HL-60/S4 treated with retinoic acid at 250 ng/mL for 4 days and 3 days (cell line): ENCODE data around the gene SH2D7.

ENCODE experiments used
- in situ Hi-C: fragments of 300-500 bp; cut with MboI; formaldehyde crosslinking; loops from 2 replicates; pipeline ENCODE4 v1.7.0; 2022; ENCODE audit warnings: low sequenced_read_pairs

SH2D7 gene

DNA sequence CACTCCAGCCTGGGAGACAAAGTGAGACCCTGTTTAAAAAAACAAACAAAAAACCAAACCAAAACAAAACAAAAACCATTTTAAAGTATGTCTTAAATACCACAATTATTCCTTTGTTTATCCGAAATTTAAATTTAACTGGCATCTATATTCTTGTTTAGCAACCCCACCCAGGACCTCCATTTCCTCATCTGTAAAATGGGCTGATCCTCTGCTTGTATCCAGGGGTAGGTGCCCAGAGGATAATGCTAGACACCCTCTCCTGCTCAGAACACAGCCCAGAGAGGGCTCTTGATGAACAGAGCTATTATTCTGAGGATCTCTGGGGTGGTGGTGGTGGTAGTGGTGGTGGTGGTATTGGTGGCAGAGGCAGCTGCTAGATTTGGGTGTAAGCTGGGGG, 9.8 kb downstream of the SH2D7 start:
- in situ Hi-C loops, result no loop called here

DNA sequence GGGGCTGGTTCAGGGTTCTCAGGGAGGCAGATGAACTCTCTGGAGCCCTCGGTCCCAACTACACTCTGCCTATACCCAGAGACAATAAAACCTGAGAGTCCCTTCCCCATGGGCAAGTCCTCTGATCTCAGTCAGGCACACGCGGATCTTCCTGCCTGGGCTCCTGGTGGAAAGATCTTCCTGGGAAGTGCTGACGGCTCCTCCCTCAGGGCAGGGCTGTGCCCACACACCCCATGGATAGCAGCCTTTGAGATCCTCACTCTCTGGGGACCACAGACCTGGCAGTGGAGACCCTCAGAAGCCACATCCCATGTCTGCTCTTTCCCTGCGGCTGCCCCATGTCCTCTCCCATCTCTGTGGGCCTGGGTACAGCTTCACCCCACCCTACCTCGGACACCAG, 10.4 kb downstream of the SH2D7 start:
- in situ Hi-C loops, result no loop called here

DNA sequence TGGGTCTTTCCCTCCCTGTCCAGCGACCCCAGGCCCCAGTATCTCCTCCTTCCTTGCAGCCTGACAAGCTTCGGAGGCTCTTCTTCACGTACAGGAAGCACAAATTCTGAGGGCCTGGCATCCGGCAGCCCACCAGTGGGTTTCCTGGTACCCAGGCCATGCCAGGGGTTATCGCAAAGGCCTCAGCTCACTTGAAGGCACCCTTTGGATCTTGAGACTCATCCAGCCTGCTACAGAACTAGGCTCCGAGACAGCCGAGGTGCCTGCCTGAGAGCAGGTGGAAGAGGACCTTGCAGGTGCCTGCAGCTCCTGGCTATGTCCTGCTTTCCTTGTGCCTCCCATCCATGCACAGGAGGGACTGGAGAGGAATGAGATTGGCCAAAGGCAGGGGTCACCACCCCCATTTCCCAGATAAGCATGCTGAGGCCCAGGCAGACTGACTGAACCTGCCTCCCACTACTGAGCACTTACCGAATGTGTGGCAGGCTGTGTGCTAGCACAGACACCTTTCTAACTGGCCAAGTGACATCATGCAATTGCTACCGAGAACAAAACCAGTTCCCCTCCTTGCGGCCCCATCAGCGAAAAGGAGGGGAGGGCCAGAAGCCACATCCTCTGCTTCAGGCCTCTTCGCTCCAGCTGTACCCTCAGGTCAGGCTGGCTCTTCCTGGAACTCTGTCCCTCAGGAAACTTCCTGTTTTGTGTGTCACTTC, 11.2 kb downstream of the SH2D7 start:
- in situ Hi-C loops, result no loop called here

DNA sequence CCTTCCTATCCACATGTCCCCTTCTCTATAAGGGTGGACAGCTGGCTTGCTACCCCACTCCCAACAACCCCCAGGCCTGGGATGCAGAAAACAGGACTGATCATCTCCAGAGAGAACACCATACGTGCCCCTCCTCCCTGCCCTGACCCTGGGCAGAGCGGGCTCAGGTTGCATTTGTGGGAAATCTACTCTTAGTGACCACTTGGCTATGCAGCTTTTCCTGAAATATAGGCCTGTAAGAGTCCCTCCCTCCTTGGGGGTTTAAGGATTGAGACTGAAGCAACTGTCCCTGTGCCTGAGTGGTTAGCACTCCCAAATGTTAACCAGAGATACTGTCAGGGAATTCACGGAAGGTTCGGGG, 11.7 kb downstream of the SH2D7 start:
- in situ Hi-C loops, result no loop called here

DNA sequence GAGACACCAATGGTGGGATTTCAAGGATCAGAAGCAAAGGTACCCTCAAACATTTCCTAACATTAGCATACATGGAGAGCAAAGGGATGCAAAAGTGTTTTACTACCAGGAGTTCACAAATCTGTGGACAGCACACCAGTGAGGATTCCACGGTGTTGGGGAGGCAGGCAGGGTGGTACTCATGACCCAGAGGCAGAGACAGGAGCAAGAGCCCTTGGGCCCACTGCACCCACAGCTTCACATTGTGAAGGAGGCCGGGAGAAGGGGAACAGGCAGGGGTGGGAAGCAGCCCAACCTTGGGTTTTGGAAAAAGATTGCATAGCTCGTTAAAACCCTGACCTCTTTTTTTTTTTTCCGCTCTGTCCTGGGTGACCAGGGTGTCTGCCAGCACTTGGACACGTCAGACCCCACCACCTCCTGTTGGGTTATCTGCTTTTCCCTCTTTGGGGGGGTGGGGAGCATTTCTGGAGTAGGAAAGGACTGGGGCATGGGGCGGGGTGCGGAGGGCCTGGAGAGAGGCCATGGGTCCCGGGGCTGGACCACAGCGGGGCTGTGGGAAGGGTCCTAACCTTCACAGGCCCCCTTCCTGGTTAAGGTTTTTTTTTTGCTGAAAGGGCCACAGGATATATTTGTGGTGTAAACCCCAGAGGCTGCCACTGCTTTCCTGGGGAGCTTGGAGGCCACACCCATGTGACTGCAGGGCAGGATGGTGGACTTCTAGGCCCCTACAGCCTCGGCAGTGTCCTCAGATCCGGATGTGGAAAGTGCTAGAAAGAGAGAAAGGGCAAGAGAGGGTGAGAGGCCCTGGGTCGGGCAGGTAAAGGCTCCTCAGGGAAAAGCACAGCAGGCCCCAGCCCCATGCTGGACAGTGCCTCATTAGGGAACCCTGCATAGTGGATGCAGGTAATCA, 12.5 kb downstream of the SH2D7 start:
- in situ Hi-C loops, result no loop called here

DNA sequence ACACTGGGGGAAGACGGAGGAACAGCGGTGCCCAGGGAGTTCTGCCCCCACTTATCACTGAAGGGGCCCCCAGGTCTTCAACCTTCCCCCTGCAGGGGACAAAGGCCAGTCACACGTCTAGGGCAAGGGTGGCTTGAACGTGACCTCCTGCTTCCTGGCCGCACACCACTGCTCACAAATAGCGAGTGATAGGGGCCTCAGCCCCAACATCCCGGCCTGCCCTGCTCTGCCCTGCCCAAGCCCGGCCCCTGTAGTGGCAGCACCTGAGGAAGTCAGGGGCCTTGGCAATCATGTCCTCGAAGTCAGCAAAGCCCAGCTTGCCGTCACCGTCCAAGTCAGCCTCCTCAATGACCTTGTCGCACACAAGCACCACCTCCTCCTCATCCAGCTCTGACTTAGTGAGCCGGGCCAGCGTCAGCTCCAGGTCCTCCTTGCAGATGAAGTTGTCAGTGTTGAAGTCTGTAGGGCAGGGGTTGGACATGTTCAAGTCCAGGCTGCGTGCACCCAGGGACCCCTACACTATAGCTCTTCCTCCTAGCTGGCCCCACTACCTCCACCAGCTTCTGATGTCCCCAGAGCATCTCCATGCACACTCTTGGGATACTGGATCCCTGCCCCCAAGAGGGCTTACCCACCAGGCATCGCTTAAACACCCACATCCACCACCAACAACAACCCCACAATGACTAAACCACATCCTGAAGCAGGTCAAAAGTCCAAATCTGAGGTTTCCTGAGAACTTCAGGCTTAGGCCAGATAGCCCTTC, 13.3 kb downstream of the SH2D7 start:
- in situ Hi-C loops, result no loop called here

DNA sequence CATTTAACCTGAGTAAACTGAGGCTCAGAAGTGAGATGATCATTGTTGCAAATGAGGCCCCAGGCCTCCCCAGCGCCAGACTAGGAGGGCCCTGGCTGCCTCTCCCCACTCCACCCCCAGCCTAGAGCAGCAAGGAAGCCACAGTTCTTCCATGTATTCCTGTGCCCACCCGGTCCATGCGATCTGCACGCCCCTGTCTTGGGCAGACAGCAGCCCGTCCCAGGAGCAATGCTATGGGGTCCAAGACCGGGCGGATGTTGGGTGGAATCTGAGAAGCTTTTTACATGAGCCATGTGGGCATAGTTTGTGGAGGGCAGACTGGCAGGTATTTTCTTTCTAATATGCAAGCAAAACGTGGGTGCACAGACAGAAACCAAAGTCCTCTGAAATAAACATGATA, 15.1 kb downstream of the SH2D7 start:
- in situ Hi-C loops, result no loop called here

DNA sequence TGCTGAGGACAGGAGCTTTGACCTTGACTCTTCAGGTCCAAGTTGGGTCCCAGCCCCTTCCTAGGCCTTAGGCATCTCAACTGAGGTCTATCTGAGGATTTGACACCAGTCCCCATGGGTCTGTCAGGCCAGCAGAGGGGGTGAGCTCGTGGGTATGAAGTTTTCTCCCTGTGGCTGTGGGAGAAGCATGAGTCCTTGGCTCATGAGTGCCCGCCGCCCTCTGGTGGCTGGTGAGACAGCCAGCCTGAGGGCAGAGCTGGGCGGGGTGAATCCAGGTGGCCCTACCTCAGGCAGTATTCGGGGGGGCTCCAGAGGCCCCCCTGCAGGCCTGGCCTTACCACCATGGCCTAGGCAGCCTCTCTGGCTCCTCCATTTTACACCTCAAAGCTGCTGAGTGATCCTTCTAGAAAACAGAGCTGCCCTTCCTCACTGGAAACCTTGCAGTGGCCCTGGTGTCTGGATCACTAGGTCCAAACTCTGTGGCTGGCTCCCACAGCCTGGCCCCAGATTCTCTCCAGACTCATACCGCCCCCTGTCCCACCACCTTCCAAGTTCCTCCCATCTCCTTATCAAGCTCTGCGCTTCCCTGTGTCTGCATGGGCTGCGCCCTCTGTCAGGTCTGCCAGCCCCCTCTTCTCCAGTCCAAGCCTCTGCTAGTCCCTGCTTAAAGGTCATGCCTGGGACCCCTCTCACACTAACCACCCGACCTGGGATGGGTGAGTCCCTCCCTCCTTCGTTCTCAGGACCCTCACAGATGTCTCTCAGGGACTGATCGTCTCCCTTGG, 16.1 kb downstream of the SH2D7 start:
- in situ Hi-C loops, result no loop called here

DNA sequence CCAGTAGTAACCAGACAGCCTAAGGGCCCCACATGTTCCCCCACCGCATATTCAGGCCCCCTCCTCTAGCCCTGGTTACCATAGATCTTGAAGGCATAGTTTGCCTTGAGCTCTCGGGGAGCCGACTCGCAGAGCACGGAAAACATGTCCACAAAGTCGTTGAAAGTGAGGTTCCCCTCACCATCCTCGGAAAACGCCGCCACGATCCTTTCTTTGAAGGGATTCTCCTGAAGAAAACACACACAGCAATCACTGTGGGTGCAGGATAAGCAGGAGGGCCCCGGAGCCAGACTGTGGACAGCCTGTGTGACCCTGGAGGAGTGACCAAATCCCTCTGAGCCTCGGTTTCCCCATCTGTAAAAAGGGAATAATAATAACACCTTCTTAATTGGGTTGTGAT, 16.8 kb downstream of the SH2D7 start:
- in situ Hi-C loops, result no loop called here

DNA sequence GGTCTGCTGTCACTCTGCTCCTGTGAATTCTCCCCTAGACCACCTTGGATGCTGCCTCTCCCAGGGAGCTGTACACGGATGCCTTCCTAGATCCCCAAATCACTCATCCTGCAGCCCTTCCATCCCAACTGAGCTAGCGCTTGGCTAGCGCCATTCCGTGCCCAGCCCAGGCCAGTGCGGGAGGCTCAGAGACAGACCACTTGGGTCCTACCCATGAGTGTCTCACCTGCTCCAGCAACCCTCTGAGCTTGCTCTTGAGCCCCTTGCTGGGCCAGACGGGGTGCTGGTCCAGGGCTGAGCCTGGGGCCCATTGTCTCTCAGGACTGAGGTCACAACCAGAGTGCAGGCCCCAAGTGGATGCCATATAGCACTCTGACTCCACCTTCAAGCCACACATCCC, 17.7 kb downstream of the SH2D7 start:
- in situ Hi-C loops, result loop anchor here (5.0 kb wide), 1 partner anchor 132 kb away; no protein-coding TSS in a partner anchor

DNA sequence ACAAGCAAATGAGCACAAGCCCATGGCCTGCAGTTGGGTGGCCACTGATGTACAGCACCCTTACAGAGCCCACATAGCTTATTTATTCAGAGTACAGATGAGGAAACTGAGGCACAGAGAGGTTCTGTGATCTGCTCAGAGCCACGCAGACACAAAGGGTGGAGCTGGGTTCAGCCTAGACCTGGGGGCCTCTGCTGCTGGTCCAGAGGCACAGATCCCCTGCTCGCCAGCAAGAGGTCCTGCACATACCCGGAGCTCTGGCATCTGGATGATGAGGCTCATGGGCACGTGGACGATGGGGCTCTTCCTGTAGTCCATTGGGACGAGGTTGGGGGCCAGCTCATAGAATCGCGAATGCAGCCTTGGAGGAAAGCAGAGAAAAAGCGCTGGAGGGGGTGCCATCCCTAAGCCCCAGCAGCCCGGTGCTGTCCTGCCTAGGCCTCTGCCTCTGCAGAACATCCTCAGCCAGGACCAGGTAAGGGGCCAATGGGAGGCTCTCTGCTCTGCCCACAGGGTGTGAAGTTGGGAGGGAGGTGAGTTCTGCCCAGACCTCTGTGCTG, 18.6 kb downstream of the SH2D7 start:
- in situ Hi-C loops, result loop anchor here (5.0 kb wide), 1 partner anchor 131 kb away; no protein-coding TSS in a partner anchor

DNA sequence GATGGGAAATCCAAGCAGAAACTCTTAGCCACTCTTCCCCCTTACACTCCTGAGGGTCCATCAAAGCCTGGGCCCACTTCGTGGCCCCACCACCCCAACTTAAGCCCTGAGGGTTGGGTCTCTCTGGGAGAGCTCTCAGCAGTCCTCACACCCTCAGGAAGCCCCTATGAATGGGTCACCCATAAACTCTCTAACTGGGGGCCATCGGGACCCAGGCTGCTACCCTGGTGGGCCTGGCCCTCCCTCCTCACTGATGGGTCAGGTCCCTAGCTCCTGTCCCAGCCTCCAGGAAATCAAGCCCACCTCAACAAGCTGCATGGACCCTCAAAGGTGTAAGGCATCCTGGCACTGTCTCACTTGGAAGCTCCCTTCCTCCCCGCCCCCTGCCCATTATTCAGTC, 19.4 kb downstream of the SH2D7 start:
- in situ Hi-C loops, result loop anchor here (5.0 kb wide), 1 partner anchor 131 kb away; no protein-coding TSS in a partner anchor

DNA sequence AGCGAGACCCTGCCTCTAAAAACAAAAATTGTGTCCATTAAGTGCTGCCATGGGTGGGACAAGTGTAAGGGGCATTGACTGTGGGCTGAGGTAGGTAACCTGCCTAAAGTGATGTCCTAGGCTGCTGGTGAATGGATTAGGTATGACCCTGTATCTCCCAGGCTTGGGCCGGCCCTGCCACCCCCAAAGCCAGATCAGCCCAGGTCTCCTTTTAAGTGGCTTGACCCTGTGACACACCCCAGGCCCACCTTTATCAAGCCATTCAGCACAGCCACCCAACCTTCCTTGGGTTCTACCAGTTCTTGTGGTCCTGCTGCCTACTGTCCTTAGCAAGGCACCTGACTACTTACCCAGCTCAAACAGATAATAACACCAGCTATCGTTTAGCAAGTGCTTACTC, 20.2 kb downstream of the SH2D7 start:
- in situ Hi-C loops, result loop anchor here (5.0 kb wide), 1 partner anchor 130 kb away; no protein-coding TSS in a partner anchor

DNA sequence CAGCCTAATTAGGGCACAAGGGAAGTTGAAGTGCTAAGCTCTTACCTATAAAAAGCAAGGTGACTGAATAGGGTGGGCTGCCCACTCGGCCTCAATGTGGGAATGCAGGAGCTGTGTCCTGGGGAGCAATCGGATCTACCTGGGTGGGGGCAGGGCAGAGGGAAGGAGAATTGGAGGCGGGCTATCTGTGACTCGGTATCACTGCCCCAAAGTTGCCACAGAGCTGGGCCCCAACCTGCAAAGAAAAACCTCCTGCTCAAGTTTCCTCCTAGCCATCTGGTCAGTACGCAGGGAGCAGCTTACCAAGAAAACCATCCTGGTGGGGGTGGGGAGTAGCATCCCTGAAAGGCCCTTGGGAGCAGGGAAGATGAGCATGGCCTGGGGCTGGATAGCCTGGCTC, 28.2 kb downstream of the SH2D7 start:
- in situ Hi-C loops, result no loop called here

DNA sequence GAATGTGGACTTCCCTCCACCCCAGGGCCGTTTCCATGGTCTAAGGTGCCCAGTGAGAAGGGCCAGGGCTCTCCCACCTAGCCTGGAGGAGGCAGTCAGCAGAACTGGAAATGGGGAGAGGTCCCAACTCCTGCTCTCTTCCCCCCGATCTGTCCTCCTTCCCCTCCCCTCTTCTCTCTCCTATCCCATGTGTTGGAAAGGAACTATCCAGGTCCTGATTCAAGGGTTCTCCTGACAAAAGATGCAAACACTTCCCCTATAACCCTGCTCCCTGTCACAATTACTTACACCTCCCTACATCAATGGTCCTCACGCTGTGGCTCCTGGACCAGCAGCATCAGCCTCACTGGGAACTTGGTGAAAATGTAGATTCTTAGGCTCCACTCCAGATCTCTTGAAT, 32.9 kb downstream of the SH2D7 start:
- in situ Hi-C loops, result no loop called here

DNA sequence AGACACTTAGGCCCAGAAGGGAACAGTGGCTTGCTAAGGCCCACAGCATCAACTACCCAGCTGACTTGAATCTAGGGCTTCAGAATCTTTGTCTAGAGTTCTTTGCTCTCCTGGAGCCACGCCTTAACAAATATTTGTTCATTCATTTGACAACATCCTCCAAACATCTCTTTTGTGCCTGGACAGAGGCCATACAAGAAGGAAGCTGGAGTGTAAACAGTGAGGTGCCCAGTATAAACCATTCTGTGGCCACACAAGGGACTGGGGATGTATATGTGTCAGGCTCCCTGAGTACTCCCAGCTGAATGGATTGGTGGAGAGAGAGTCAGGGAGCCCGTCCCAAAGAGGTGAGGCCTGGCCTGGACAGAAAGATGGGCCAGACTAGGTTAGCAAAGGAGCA, 35.5 kb downstream of the SH2D7 start:
- in situ Hi-C loops, result no loop called here

DNA sequence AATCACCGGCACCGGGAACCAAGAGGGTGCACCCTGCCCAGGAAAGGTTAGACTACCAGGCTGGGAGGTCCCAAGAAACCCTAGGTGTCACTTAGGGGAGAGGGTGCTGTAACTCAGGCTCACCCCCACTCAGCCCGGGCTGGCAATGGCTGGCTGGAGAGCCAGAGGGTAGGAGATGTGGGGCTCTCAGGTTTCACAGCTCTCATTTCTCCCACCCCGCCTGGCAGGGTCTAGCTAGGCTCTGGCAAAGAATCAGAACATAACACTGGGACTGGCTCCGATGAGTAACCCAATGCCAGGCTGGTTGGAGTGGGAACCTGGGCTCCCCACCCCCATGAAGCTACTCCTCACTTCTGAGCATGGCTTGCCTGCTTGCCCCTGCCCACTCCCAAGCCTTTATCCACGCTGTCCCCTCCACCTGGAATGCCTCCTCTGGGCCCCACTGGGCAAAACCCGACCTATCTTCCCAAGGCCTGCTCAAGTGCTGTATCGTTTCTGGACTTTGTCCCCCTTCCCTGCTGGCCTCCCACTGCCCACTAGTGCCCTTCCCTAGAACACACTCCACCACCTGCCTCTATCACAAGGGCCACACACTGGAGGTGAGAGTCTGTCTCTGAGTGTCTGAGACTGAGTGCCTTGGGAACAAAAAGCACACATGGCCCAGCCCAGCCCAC, 36.9 kb downstream of the SH2D7 start:
- in situ Hi-C loops, result no loop called here

DNA sequence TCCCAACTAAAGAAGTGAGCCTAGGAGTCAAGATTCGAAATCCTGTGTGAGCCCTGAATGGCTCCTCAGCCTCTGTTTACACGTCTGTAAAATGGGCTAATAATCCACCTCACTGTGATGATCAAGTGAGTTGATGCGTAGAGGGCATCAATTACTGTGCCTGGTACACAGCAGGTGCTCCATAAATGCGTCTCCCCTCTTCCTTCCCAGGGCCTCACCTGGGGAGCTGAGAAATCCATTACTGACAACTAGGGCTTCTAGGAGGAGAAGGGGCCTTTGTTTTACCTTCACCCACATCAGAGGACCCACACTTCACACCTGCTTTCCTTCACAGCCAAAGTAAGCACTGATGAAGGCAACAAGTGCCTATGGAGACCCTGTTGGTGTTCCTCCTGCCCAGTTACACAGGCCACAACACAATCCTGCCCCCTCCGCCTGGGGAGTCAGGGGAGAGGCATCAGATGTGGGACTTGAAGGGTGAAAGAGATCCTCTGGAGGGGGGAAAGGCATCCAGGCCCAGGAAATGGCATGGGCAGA, 37.5 kb downstream of the SH2D7 start:
- in situ Hi-C loops, result no loop called here

DNA sequence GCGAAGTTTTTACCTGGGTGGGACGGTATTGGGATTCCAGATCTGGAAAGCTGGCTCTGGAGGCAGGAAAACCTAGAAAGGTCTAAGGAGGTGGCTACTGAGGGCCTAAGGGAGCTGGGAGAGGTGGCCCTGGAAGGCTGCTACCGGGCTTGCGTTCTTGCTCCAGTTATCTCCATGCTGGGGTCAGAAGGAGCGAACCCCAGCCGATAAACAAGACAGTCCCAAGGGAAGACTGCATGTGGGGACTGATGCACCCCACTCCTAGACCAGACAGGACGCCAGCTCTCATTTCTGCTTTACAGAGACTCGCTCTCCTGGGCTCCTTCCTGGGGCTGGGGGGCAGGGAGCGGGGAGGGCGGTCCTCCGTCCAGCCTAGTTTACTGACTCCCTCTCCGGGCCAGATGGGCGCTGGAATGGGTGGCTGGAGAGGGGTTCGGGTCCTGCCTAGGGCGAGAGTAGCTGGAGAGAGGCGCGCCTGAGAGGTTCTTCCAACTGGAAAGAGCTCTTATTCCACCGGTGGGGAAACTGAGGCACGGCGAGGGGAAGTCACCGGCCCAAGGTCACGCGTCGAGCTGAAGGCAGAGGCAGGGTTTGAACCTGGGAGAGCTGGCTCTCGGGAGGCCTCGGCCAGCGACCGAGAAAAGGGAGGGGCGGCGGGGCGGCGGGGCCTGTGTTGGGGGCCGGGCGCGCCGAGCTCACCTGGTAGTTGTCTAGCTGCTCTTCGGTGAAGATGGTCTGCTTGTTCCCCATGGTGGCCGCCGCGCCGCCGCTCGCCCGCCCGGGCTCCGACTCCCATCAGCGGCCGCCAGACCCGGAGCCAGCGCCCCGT, 38.3 kb downstream of the SH2D7 start:
- in situ Hi-C loops, result no loop called here
